Right forelimb (tissue), 1 donor: Measurements from ENCODE around the gene DNAJC15.
"Not testable (repeated sequence)": the region's sequence is repeated elsewhere in the genome, so short reads cannot be mapped to it uniquely, and the experiment has no call there.

Experiments
- DNase-seq: peaks from one replicate; pipeline ENCODE4 v3.0.0-alpha.2; 2018

The DNAJC15 gene

GRCh38 chr13:43005460-43006236, 17.7 kb upstream of the DNAJC15 start:
- no peak for DNase-seq

DNA sequence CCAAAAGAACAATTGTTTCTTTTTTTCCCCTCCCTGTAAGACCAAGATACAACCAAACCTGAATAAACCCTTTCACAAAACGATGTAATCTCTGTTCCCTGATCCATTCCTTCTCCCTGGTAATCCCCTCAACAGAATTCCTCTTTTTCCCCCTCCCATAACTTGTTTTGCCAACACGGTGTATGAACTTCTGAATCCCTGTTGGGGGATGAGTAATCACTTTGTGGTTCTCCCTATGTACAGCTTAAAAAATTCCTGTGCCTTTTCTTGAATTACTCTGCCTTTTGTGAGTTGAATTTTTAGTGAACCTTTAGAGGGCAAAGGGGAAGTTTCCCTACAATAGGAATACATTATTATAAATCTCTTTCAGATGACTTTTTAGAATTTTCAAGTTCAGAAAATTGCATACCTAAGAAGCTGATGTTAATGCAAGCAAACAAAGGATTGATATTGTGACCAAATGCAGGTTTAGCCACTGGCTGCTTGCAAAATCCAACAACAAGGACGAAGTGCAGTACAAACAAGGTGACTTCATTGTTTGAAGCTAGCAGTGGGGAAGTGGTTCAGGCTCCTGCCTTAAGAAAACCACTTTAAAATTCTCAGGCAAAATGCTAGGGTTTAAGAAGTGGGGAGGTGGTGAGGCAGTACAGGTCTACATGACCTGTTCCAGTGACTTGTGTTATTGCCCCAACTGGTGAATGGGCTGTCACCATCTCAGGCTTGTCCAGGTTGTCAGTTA, 16.3 kb upstream of the DNAJC15 start:
- DNase-seq, result no peak

- DNase-seq, result no peak
These were observed 14.8 kb upstream of the DNAJC15 start for GRCh38 chr13:43008596-43008995.

- no peak for DNase-seq
These were observed 13.9 kb upstream of the DNAJC15 start for GRCh38 chr13:43009506-43009905.

GRCh38 chr13:43014162-43014561, 9.2 kb upstream of the DNAJC15 start:
- DNase-seq, result no peak

DNA sequence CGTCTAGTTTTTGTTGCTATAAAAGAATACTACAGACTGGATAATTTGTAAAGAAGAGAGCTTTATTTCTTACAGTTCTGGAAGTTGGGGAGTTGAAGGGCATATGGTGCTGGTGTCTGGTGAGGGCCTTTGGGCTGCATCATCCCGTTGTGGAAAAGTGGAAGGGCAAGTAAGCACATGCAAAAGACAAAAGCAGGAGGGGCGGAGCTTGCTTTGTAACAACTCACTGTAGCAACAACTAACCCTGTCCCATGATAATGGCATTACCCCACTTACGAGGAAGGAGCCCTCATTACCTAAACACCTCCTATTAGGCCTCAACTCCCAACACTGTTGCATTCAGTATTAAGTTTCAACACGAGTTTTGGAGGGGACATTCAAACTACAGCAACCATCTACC, 7.2 kb upstream of the DNAJC15 start:
- no peak for DNase-seq

DNA sequence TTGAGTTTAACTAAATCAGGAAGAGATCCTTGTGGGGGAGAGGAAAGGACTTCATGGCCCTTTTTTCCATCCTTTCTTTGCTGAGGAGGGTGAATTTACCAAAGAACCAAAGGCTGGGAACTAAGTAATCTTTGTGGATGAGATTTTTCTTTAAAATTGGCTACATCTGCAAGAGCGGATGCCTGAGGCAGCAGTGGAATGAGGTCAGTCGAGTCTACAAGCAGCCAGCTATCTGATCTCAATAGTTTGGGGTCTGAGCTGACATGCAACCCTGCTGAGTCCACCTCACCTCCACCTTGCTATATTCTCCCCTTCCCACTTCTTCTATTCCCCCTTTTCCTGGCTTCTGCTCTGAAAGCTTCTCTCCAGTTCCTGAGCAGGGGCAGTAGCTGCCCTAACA, 3.6 kb upstream of the DNAJC15 start:
- no peak for DNase-seq

GRCh38 chr13:43020794-43021193, 2.6 kb upstream of the DNAJC15 start:
- no peak for DNase-seq

GRCh38 chr13:43021926-43022670, 1.3 kb upstream of the DNAJC15 start:
- no peak for DNase-seq

DNA sequence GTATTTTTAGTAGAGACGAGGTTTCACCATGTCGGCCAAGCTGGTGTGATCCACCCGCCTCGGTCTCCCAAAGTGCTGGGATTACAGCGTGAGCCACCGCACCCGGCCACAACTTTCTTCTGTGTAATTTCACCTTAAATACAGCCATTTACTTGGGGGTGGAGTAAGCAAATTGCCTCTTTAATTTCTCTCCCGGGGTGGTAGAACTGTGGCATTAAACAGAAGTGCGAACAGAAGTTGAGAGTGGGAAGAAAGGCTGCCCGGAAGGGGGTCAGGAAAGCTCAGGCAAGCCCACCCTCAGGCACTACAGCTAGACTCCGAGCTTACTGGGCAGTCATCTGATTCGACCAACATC, 475 bp upstream of the DNAJC15 start:
- DNase-seq, result no peak

- no peak for DNase-seq
These were observed 2.9 kb downstream of the DNAJC15 start for GRCh38 chr13:43026262-43026661.

DNA sequence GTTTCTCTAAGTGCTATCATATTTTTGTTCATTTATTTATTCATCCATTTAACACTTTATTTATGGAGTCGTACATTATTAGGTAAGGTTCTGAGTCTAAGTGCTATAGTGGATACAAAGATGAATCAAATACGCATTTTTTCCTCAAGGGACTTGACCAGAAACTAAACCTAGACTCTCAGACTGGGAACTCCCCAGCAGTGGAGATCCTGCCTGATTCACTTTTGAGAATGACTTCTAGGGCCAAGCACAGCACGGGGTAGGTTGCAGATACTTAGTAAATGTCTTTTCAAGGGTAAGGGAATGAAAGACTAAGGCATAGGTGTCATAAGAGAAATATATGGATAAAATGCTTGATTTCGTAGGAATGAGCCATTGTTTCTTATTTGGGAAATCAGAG, 7.2 kb downstream of the DNAJC15 start:
- no peak for DNase-seq

- no peak for DNase-seq
These were observed 8.5 kb downstream of the DNAJC15 start for GRCh38 chr13:43031881-43032280.

GRCh38 chr13:43033038-43033437, 9.7 kb downstream of the DNAJC15 start:
- DNase-seq, result no peak

- DNase-seq, result no peak
These were observed 13.2 kb downstream of the DNAJC15 start for GRCh38 chr13:43036351-43037250.

DNA sequence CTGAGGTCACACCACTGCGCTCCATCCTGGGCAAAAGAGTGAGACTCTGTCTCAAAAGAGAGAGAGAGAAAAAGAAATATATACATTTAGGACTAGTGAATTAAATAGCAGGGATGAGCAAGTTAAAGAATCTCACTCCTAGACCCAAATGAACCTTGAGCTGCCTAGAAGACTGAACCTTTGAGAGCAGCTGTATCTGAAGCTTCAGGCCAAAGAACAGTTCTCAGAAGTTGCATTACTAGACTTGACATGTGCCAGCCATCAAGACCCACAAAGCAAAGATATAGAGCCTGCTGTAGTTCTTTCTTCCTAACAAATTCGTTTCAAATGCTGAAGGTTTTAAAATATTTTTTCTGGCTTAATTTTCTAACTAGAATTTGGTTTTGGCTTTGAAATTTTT, 16.6 kb downstream of the DNAJC15 start:
- no peak for DNase-seq

GRCh38 chr13:43040581-43041368, 17.4 kb downstream of the DNAJC15 start:
- DNase-seq, result not testable (repeated sequence)

DNA sequence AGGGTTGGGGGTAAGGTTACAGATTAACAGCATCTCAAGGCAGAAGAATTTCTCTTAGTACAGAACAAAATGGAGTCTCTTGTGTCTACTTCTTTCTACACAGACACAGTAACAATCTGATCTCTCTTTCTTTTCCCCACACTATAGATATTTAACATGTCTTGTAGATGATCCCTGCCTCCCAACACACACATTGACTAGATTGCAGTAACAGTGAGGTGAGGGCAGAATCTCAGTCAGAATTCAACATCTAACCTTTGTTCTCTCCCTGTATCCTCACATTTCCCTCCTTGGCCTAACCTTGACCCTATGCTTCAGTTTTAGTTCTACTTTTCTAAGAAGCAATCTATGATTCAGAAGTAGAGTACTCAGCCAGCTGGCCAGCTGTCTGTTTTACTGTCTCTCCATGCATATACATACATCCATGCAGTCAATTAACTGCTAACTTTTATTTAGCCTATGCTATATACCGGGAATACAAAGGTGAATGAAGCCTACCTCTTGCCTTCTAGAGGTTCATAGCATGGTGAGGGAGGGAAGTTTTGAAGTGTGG, 18.1 kb downstream of the DNAJC15 start:
- no peak for DNase-seq

DNA sequence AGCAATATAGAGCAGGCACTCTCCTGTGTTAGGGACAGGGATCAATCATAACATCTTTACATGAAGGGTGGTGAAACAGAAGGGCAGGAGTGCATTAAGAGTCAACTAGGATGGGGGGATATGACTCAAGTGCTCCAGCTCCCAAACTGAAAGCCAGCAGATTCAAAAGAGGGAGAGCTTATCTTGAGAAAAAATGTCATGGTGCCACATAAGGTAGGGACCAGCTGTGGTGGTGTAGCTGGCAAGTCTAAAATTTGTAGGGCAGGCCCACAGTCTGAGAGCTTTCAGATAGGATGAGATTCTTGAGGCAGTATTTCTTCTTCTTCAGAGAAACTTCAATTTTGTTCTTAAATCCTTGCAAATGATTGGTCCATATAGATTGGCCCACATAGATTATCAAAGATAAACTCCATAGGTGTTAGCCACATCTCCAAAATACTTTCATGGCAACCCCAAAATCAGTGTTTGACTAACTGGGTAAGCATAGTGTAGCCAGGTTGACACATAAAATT, 19.1 kb downstream of the DNAJC15 start:
- no peak for DNase-seq

DNA sequence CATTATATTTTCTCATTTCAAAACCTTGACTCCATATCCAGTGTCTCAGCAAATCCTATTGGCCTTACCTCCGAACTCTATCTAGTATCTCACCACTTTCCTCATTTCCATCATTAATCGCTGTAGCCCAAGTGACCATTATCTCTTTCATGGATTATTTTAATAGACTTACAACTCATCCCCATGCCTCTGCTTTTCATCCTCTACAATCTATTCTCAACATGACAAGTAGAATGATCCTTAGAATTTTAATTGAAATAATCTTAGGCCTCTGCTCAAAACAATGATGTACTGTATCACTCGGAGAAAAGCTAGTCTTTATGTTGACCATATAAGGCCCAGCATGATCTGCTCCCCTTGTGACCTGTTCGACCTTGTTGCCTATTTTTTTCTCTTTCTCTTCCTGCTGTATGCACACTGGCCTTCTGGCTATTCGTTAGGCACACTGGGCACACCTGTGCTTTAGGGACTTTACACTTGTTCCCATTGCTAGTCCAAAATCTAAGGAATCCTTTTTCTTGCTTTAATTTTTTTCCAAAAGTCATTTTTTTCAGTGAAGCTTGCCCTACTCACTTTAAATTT, 21.4 kb downstream of the DNAJC15 start:
- no peak for DNase-seq

GRCh38 chr13:43045302-43045773, 22.0 kb downstream of the DNAJC15 start:
- not testable (repeated sequence) for DNase-seq
